Stomach (tissue), 9 donors: Measurements from ENCODE around the gene MTHFR. TPM values are rescaled to one million over a fixed set of nuclear protein-coding genes. Genes with fewer than 3 reads are reported as not detected.

Experiments
- DNase-seq, 2 donors: peaks; one replicate each; pipeline versions ENCODE4 v3.0.0 to v3.0.0-alpha.2; 2013 to 2019
- H3K27ac ChIP-seq, 5 donors: fragments of 200-600 bp in 4 of 5; sonication (generic) in 4 of 5; one replicate each; pipeline ENCODE4 v1.5.1; 2013 to 2019; ENCODE audit warnings: mild to moderate bottlenecking in 1 of 5, moderate library complexity in 1 of 5
- H3K27me3 ChIP-seq, 3 donors: fragments of 200-600 bp; sonication (generic); one replicate each; pipeline ENCODE4 v1.5.1; 2017 to 2019; ENCODE audit warnings: mixed run types in 1 of 3
- H3K36me3 ChIP-seq, 4 donors: fragments of 200-600 bp; sonication (generic); 1 replicate in 3 of 4; 2 replicates in 1 of 4; pipeline ENCODE4 v1.5.1; 2016 to 2019
- H3K4me1 ChIP-seq, 4 donors: fragments of 200-600 bp; sonication (generic); one replicate each; pipeline ENCODE4 v1.5.1; 2016 to 2019
- H3K4me3 ChIP-seq, 4 donors: fragments of 200-600 bp; sonication (generic) in 3 of 4; one replicate each; pipeline ENCODE4 v1.5.1; 2016 to 2019; ENCODE audit warnings: mild to moderate bottlenecking in 1 of 4
- H3K9me3 ChIP-seq, 4 donors: fragments of 200-600 bp; sonication (generic); one replicate each; pipeline ENCODE4 v1.5.1; 2016 to 2019
- EP300 ChIP-seq: sonication (generic); formaldehyde crosslinking; IDR thresholded peaks from one replicate; pipeline ENCODE4 v1.6.1; 2017; ENCODE audit warnings: antibody characterized with exemption
- POLR2A ChIP-seq, 4 donors: fragments of 450-650 bp; IDR thresholded peaks; one replicate each; pipeline ENCODE4 v1.6.1; 2016; ENCODE audit warnings: antibody characterized with exemption in 4 of 4, control low read depth in 2 of 4, mild to moderate bottlenecking in 1 of 4, moderate library complexity in 1 of 4
- POLR2AphosphoS5 ChIP-seq, 3 donors: sonication (generic); formaldehyde crosslinking; IDR thresholded peaks; one replicate each; pipeline ENCODE4 v1.6.1; 2016; ENCODE audit warnings: antibody characterized with exemption in 3 of 3
- WGBS, 5 donors: extraction: QIAGEN DNeasy Blood & Tissue Kit in 3 of 5; methylation state at CpG; one replicate each; pipeline versions ENCODE4 v1.1.5 to v1.1.7; 2013 to 2018; 5-methylcytosine and 5-hydroxymethylcytosine counted together
- intact Hi-C: fragments of 100-400 bp; cut with DNase I; formaldehyde crosslinking; loops from one replicate; pipeline ENCODE4 v1.15.1; 2023; ENCODE audit warnings: low total_unique reads
- polyA plus RNA-seq, 3 donors: library from polyadenylated mRNA; stranded (reverse); fragments of 200-250 nt; gene quantifications; one replicate each; pipeline ENCODE4 v1.2.3, GENCODE V29; 2013
- total RNA-seq, 5 donors: library from RNA; depleted of rRNA; stranded (reverse); fragments of >200 nt; gene quantifications; one replicate each; pipeline versions ENCODE4 v1.1.0 to v1.2.3, GENCODE V29; 2014 to 2016
- TF ChIP-seq, protein P1 (sequence below), 7 experiments: fragments of 450-650 bp in 4 of 7; fragments of 200-600 bp in 3 of 7; sonication (generic) in 3 of 7; IDR thresholded peaks; one replicate each; pipeline ENCODE4 v1.5.1; 2016 to 2019; ENCODE audit warnings: antibody characterized with exemption in 7 of 7, control low read depth in 2 of 7, mild to moderate bottlenecking in 1 of 7
- donor health status: healthy with polysubstance abuse.
- donor health status: Bipolar disorder and iron deficiency.
- donor health status: healthy.

The MTHFR gene
- total and polyA plus RNA-seq, 8 donors: 5.3 to 171 (median 49.1) TPM

DNA sequence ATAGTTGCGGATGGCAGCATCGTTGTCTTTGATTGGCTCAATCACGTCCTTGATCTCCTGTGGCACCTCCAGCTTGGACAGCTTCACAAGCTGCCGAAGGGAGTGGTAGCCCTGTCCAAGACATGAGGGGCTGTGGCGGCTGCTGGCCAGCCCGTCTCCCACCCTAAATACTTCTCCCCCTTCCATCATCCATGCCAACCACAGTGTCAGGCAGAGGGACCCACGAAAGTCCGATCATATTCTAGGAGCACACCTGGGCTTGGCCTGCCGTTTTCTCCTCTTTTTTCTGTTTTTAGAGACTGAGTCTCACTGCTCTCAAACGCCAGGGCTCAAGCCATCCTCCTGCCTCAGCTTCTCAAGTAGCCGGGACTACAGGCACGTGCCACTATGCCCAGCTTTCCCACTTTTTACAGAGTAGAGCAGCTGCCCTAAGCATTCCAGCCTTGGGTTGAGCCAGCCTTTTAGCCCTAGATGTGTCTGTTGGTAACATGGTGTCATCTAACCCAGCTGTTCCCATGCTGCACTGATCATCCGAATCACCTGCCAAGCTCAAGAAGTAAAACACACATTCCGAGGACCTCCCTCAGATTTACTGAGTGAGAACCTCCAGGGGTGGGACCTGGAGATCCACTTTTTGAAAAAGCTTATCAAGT, 10.4 kb downstream of the MTHFR start:
- peaks cover 18 to 46% (median 35%) of the 10 kb centered on the region in 4 donors for H3K4me1 ChIP-seq
- peak overlapping the region in 2 of 5 donors; percentile 23 to 58 for H3K27ac ChIP-seq
- intact Hi-C loops: loop anchor here (10.0 kb wide), 1 partner anchor 61 kb away; the partner anchor contains the start of gene AGTRAP
- H3K9me3 ChIP-seq: no peaks in the 10 kb centered on the region
- H3K4me3 ChIP-seq: no peak overlapping the region
- no peaks in the 10 kb centered on the region for H3K27me3 ChIP-seq
- peaks cover 30 to 88% (median 75%) of the 10 kb centered on the region in 4 donors for H3K36me3 ChIP-seq
- no peak for TF ChIP-seq POLR2AphosphoS5 (IDR thresholded peaks at IDR 0.05)
- TF ChIP-seq, protein P1, sequence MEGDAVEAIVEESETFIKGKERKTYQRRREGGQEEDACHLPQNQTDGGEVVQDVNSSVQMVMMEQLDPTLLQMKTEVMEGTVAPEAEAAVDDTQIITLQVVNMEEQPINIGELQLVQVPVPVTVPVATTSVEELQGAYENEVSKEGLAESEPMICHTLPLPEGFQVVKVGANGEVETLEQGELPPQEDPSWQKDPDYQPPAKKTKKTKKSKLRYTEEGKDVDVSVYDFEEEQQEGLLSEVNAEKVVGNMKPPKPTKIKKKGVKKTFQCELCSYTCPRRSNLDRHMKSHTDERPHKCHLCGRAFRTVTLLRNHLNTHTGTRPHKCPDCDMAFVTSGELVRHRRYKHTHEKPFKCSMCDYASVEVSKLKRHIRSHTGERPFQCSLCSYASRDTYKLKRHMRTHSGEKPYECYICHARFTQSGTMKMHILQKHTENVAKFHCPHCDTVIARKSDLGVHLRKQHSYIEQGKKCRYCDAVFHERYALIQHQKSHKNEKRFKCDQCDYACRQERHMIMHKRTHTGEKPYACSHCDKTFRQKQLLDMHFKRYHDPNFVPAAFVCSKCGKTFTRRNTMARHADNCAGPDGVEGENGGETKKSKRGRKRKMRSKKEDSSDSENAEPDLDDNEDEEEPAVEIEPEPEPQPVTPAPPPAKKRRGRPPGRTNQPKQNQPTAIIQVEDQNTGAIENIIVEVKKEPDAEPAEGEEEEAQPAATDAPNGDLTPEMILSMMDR (IDR thresholded peaks at IDR 0.05): no peak
- 84 to 94% (median 91%) methylated on average over 14 of the region's 14 CpGs for WGBS, 5 donors
- DNase-seq: no peak

DNA sequence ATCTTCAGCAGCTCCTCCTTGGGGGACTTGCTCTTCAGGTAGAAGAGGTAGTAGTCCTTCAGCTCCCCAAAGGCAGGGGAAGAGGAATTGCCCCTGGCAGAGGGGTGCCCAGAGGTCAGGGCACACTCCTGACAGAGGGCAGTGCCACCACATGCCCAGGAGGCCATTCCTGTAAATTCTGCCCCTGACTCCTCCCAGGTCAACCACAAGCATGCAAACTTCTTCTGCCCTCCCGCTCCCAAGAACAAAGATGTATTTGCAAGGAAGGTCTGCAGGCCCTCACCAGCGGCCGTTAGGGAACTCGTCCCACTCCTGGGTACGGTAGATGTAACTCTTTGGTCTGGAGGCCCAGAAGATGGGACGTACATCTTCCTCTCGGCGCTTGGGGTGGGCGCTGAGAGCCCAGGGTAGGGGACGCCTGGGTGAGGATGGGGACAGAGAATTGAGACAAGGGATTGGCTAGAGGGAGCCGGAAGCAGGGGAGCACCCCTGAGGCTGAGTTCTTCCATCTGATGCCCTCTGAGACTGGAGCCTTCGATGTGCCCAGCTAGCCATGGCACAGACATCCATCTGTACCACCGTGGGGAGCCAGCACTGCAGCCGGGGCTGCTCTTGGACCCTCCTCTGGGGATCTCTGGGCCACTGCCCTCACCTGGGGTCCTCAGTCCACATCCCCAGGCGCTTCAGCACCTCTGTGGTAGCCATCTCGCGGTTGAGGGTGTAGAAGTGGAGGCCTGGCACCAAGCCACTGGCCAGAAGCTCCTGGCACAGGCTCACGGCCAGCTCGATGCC, 11.1 kb downstream of the MTHFR start:
- intact Hi-C loops: loop anchor here (10.0 kb wide), 1 partner anchor 60 kb away; the partner anchor contains the start of gene AGTRAP
- H3K27me3 ChIP-seq: no peaks in the 10 kb centered on the region
- DNase-seq: no peak
- peaks cover 24 to 48% (median 40%) of the 10 kb centered on the region in 4 donors for H3K4me1 ChIP-seq
- TF ChIP-seq, protein P1 (IDR thresholded peaks at IDR 0.05): no peak
- no peak for TF ChIP-seq POLR2A (IDR thresholded peaks at IDR 0.05)
- no peak for TF ChIP-seq EP300
- no peak for TF ChIP-seq POLR2AphosphoS5 (IDR thresholded peaks at IDR 0.05)
- peaks cover 25 to 88% (median 75%) of the 10 kb centered on the region in 4 donors for H3K36me3 ChIP-seq
- H3K4me3 ChIP-seq: no peak overlapping the region
- H3K9me3 ChIP-seq: no peaks in the 10 kb centered on the region
- H3K27ac ChIP-seq: peak overlapping the region in 2 of 5 donors; percentile 45 to 93
- WGBS, 5 donors: 81 to 93% (median 90%) methylated on average over 18 to 19 of the region's 19 CpGs

DNA sequence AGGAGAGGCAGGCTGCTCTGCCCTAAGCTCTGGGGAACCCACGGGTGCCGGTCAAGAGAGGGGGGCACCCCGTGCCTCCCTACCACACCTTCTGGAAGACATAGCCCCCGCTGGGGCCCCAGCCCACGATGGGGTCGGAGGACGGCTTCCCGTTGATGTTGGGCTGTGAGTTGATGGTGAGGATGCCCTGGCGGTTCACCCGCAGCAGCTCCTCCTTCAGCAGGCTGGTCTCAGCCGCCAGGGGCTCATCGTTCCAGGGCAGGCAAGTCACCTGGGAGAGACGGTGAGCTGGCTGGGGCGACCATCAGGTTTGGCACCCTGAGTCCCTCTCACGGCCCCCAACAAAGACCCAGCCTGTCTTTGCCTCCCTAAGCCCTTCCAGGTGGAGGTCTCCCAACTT, 11.9 kb downstream of the MTHFR start:
- WGBS, 5 donors: 88 to 96% (median 93%) methylated on average over 12 to 15 of the region's 15 CpGs
- intact Hi-C loops: loop anchor here (10.0 kb wide), 1 partner anchor 59 kb away; the partner anchor contains the start of gene AGTRAP
- no peaks in the 10 kb centered on the region for H3K27me3 ChIP-seq
- H3K27ac ChIP-seq: peak overlapping the region in 2 of 5 donors; percentile 45 to 93
- DNase-seq: no peak
- no peak overlapping the region for H3K4me3 ChIP-seq
- H3K4me1 ChIP-seq: peaks cover 33 to 56% (median 48%) of the 10 kb centered on the region in 4 donors
- TF ChIP-seq EP300: no peak
- no peak for TF ChIP-seq POLR2AphosphoS5 (IDR thresholded peaks at IDR 0.05)
- TF ChIP-seq, protein P1 (IDR thresholded peaks at IDR 0.05): no peak
- no peak for TF ChIP-seq POLR2A (IDR thresholded peaks at IDR 0.05)
- H3K9me3 ChIP-seq: no peaks in the 10 kb centered on the region
- peaks cover 25 to 82% (median 70%) of the 10 kb centered on the region in 4 donors for H3K36me3 ChIP-seq

DNA sequence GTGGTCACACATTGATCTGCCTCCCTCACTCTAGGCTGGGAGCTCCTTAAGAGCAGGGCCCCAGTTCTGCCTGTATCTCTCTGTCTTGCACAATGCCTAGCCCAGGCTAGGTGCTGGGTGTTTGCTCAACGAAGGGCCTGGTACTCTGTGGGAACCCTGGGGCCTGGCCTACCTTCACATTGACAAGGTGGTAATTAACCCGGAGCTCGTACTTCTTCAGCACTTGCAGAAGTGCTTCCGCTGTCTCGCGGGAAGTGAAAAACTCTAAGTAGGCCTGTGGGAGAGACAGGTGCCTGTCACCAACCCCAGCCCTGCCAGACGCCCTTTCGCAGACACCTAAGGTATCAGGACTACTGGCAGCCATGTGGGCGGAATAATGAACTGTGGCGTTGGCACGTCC, 13.7 kb downstream of the MTHFR start:
- Histone ChIP-seq H3K4me1 (peaks cover 50 to 73% (median 63%) of the 10 kb centered on the region in 4 donors), H3K36me3 (peaks cover 25 to 65% (median 61%) of the 10 kb centered on the region in 4 donors)
- TF ChIP-seq POLR2AphosphoS5 (IDR thresholded peaks at IDR 0.05) (peak in 1 of 3 donors; percentile 9), EP300 (no peak)

More for the DNA sequence above, 13.7 kb downstream of the MTHFR start:
- no peak overlapping the region for H3K4me3 ChIP-seq
- intact Hi-C loops: loop anchor here (10.0 kb wide), 1 partner anchor 57 kb away; the partner anchor contains the start of gene AGTRAP
- H3K27ac ChIP-seq: peak overlapping the region; percentile 72 to 97 (median 93)
- H3K9me3 ChIP-seq: no peaks in the 10 kb centered on the region
- peak in 1 of 2 donors; percentile 72 for DNase-seq
- H3K27me3 ChIP-seq: no peaks in the 10 kb centered on the region
- 77 to 83% (median 80%) methylated on average over 11 of the region's 11 CpGs for WGBS, 5 donors
